ENCODE measurements around the gene HPSE2.

GRCh38 chr10:98655492-98655891 is 580.2 kb downstream of the HPSE2 start:
- TF ChIP-seq CTCF (conservative IDR thresholded peaks at IDR 0.05) (no peak), EZH2 (IDR thresholded peaks at IDR 0.05; ENCODE audit: low read depth) (no peak)

All from PC-9 (cell line).